Gastrocnemius medialis (tissue), 4 donors: ENCODE measurements around the gene TMEM114. TPM values are rescaled to one million over a fixed set of nuclear protein-coding genes. Genes with fewer than 3 reads are reported as not detected.

Source experiments
- ATAC-seq, 2 donors: fragments of 150-250 bp; one replicate each; pipeline ENCODE4 v1.9.1; 2016
- DNase-seq, 2 donors: peaks; one replicate each; pipeline ENCODE4 v3.0.0-alpha.2; 2019
- H3K27ac ChIP-seq, 4 donors: fragments of 200-600 bp; sonication (generic); 1 replicate in 1 of 4; 2 replicates in 3 of 4; pipeline ENCODE4 v1.5.1; 2016 to 2018; ENCODE audit warnings: mild to moderate bottlenecking in 2 of 4, moderate library complexity in 1 of 4
- H3K27me3 ChIP-seq, 3 donors: fragments of 200-600 bp; sonication (generic) in 2 of 3; 1 replicate in 1 of 3; 2 replicates in 2 of 3; pipeline versions ENCODE4 v1.5.1 to v1.6.0; 2016 to 2019; ENCODE audit warnings: mild to moderate bottlenecking in 1 of 3, moderate library complexity in 1 of 3
- H3K36me3 ChIP-seq, 2 donors: fragments of 200-600 bp; sonication (generic) in 1 of 2; one replicate each; pipeline ENCODE4 v1.5.1; 2017 to 2018
- H3K4me1 ChIP-seq, 2 donors: fragments of 200-600 bp; sonication (generic) in 1 of 2; one replicate each; pipeline ENCODE4 v1.5.1; 2016 to 2017; ENCODE audit warnings: mild to moderate bottlenecking in 2 of 2
- H3K4me3 ChIP-seq, 4 donors: fragments of 200-600 bp; sonication (generic) in 3 of 4; 1 replicate in 1 of 4; 2 replicates in 3 of 4; pipeline ENCODE4 v1.5.1; 2016 to 2019; ENCODE audit warnings: mild to moderate bottlenecking in 2 of 4
- H3K9me3 ChIP-seq, 3 donors: fragments of 200-600 bp; sonication (generic) in 2 of 3; 1 replicate in 1 of 3; 2 replicates in 2 of 3; pipeline ENCODE4 v1.5.1; 2016 to 2019
- CTCF ChIP-seq, 5 experiments: fragments of 450-650 bp in 3 of 5; fragments of 200-600 bp in 2 of 5; sonication (generic) in 2 of 5; IDR thresholded peaks in 4 of 5; conservative IDR thresholded peaks in 1 of 5; 1 replicate in 4 of 5; 2 replicates in 1 of 5; pipeline ENCODE4 v1.5.1; 2016 to 2019; ENCODE audit warnings: antibody characterized with exemption in 5 of 5, mild to moderate bottlenecking in 3 of 5, moderate library complexity in 3 of 5
- POLR2A ChIP-seq, 2 donors: fragments of 450-650 bp; IDR thresholded peaks; one replicate each; pipeline ENCODE4 v1.6.1; 2017; ENCODE audit warnings: antibody characterized with exemption in 2 of 2, mild to moderate bottlenecking in 2 of 2, moderate library complexity in 2 of 2
- in situ Hi-C, 4 donors: fragments of 200-750 bp; cut with MboI; loops; one replicate each; pipeline versions ENCODE4 v1.15.0 to v1.8.0; 2017; ENCODE audit warnings: low sequenced_read_pairs in 4 of 4
- intact Hi-C: fragments of 100-400 bp; cut with DNase I; formaldehyde crosslinking; loops from one replicate; pipeline ENCODE4 v1.15.1; 2023; ENCODE audit warnings: low total_unique reads
- total RNA-seq, 4 donors: library from RNA; depleted of rRNA; stranded (reverse); fragments of >200 nt; gene quantifications; one replicate each; pipeline versions ENCODE4 v1.1.0 to v1.2.3, GENCODE V29; 2016

Gene TMEM114
- total RNA-seq, 4 donors from 2014 or later, result not detected

DNA sequence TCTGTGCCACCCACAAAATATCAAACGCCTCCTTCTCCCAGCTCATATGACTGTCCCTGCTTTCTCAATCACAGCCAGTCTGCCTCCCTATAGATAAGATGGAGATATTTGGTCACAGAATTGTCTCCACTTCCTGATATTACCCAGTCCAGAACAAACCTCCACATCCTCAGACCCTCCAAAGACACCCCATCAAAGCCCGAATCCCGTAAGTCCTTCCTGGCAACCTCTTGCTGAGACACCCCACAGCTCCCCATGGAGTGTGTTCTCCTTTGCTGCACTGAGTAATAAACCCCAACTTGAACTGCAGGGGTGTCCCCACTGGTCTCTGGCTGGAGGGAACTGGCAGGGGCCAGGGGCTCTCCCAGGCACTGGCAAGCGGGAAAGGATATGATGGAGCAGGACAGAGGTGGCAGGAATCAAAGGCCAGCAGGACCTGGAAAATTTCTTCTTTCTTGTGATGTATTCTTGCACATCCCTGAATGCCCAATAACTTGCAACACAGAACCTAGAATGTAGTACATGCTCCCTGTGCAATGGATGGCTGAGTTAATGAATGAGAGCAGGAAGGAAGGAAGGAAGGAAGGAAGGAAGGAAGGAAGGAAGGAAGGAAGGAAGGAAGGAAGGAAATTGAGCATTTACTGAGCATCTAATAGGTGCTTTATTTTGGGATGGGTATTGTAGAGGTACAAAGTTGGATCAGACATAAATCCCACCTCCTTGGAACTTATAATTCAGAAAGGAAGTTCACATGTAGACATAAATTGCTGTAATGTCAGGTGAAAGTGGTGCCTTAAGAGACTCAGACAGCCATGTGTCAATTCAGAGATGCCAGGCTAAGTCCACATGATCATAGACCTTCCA is 13.9 kb downstream of the TMEM114 start:
- Histone ChIP-seq H3K4me1 (no peaks in the 10 kb centered on the region), H3K9me3 (no peaks in the 10 kb centered on the region), H3K27ac (no peak overlapping the region), H3K4me3 (no peak overlapping the region), H3K36me3 (no peaks in the 10 kb centered on the region), H3K27me3 (peaks cover 4 to 16% (median 15%) of the 10 kb centered on the region in 3 donors)
- no peak for ATAC-seq
- intact Hi-C loops, result no loop called here
- in situ Hi-C loops, result no loop called here
- no peak for TF ChIP-seq CTCF (IDR thresholded peaks at IDR 0.05 in 4 of 5, conservative IDR thresholded peaks at IDR 0.05 in 1 of 5)
- no peak for TF ChIP-seq POLR2A (IDR thresholded peaks at IDR 0.05)
- no peak for DNase-seq

GRCh38 chr16:8575399-8575798 is 14.9 kb downstream of the TMEM114 start:
- H3K4me3 ChIP-seq, result no peak overlapping the region
- H3K27ac ChIP-seq, result no peak overlapping the region
- intact Hi-C loops, result no loop called here
- no peak for TF ChIP-seq CTCF (IDR thresholded peaks at IDR 0.05 in 4 of 5, conservative IDR thresholded peaks at IDR 0.05 in 1 of 5)
- TF ChIP-seq POLR2A (IDR thresholded peaks at IDR 0.05), result no peak
- no peaks in the 10 kb centered on the region for H3K9me3 ChIP-seq
- H3K27me3 ChIP-seq, result peaks cover 4 to 18% (median 16%) of the 10 kb centered on the region in 3 donors
- in situ Hi-C loops, result no loop called here
- no peaks in the 10 kb centered on the region for H3K36me3 ChIP-seq
- DNase-seq, result no peak
- no peak for ATAC-seq
- H3K4me1 ChIP-seq, result no peaks in the 10 kb centered on the region

DNA sequence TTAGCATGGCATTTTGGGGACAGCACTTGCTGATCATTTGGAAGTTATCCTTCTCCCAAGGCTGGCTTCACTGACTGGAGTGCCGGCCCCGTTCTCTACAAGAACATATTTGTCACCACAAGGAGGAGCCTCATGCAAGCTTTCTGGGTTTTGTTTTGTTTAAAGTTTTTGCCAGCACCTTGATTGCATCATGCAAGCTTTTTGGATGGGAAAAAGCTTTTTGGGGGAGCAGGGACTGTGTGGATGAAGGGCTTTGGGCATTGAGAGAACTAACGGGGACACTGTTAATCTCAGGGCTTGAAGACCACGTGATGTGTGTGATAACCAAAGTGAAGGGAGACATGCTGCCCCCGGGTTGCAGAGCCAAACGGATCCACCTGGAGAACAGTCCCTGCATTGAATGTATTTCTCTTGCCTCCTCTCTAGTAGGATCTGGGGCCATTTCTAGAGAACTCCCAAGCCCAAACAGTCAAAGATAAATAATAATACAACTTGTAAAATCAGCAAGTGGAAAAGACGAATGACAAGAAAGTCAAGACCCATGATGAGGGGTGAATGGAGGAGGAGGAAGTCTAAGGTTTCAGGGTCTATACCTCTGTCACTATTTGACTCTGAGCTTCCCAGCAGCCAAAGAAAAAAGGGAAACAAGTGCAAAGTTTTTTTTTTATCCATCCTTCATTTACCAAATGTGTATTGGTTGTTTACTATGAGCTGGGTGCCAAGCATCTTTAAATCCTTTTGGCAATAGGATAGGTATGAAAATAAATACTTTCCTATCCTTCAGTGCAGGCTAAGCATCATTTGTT is 17.2 kb downstream of the TMEM114 start:
- Histone ChIP-seq H3K36me3 (no peaks in the 10 kb centered on the region), H3K4me1 (no peaks in the 10 kb centered on the region), H3K27me3 (peaks cover 4 to 30% (median 19%) of the 10 kb centered on the region in 3 donors), H3K4me3 (no peak overlapping the region), H3K9me3 (no peaks in the 10 kb centered on the region), H3K27ac (no peak overlapping the region)
- ATAC-seq (no peak), DNase-seq (no peak)
- intact Hi-C loops (no loop called here), in situ Hi-C loops (loop anchor here in 3 of 4 donors (25.0 kb wide), 1 partner anchor 1939 kb away; no protein-coding TSS in a partner anchor)
- TF ChIP-seq CTCF (IDR thresholded peaks at IDR 0.05 in 4 of 5, conservative IDR thresholded peaks at IDR 0.05 in 1 of 5) (no peak), POLR2A (IDR thresholded peaks at IDR 0.05) (no peak)

- Histone ChIP-seq H3K36me3 (no peaks in the 10 kb centered on the region), H3K27ac (no peak overlapping the region), H3K4me1 (no peaks in the 10 kb centered on the region), H3K27me3 (peaks cover 4 to 26% (median 19%) of the 10 kb centered on the region in 3 donors), H3K9me3 (no peaks in the 10 kb centered on the region), H3K4me3 (no peak overlapping the region)
- intact Hi-C loops, result no loop called here
- TF ChIP-seq POLR2A (IDR thresholded peaks at IDR 0.05), result no peak
- no peak for ATAC-seq
- in situ Hi-C loops, result loop anchor here in 3 of 4 donors (25.0 kb wide), 1 partner anchor 1940 kb away; no protein-coding TSS in a partner anchor
- DNase-seq, result no peak
These were observed 18.0 kb downstream of the TMEM114 start for GRCh38 chr16:8572063-8572918.
